ENCODE data around the gene HOXC11.

DNA sequence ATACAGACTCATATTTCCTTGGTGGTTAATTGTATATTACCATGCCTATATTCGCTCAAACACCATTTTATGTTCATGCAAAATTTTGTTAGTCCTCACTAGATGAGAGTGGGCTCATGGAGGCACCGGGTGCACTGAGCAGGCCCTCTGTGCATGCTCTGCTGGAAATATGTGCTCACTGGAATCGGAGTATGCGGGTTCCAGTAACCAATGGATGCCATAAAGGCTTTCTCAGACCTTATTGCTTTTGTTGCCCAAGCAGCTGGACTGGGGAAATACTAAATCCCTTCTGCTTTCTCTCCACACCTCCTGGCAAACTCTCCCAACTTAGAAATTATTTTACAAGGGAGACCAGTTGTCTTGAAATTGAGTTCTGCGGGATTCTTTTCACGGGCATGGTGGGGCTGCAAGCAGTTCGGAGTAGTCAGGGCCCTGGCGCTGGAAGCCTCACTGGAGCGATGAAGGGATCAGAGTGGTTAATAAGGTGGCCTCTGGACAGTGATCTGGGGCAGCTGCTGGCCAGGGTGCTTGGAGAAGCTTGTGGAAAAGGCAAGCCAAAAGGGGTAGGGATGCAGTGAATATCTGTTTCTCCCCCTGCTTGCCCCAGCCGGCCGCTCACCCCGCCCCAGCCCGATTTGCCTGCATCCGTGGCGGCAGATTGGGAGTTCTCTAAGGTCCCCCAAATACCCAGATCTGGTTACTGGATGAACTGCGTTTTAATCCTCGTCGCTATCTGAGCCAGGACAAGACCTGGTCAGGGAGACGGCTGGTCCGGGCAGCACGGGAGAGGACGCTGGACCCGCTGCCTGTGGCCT lies 47.9 kb downstream of the HOXC11 start:
- TF ChIP-seq, protein P1, sequence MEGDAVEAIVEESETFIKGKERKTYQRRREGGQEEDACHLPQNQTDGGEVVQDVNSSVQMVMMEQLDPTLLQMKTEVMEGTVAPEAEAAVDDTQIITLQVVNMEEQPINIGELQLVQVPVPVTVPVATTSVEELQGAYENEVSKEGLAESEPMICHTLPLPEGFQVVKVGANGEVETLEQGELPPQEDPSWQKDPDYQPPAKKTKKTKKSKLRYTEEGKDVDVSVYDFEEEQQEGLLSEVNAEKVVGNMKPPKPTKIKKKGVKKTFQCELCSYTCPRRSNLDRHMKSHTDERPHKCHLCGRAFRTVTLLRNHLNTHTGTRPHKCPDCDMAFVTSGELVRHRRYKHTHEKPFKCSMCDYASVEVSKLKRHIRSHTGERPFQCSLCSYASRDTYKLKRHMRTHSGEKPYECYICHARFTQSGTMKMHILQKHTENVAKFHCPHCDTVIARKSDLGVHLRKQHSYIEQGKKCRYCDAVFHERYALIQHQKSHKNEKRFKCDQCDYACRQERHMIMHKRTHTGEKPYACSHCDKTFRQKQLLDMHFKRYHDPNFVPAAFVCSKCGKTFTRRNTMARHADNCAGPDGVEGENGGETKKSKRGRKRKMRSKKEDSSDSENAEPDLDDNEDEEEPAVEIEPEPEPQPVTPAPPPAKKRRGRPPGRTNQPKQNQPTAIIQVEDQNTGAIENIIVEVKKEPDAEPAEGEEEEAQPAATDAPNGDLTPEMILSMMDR (IDR thresholded peaks at IDR 0.05): no peak
- no peak for TF ChIP-seq POLR2A (IDR thresholded peaks at IDR 0.05)
